HG02588 (cell line): Measurements from ENCODE around the gene WSCD1.

Experiments used
- ATAC-seq: cut with Tn5 transposase; IDR thresholded peaks from one replicate; pipeline ENCODE4 v1.9.1; 2021; ENCODE audit warnings: mild to moderate bottlenecking, moderate library complexity; ENCODE audit not compliant: unreplicated experiment

Gene WSCD1

GRCh38 chr17:6147042-6147441 is 76.9 kb downstream of the WSCD1 start:
- no peak for ATAC-seq

GRCh38 chr17:6153375-6153774 is 83.2 kb downstream of the WSCD1 start:
- no peak for ATAC-seq

- no peak for ATAC-seq
Observed at GRCh38 chr17:6157716-6158115, 87.5 kb downstream of the WSCD1 start.

- ATAC-seq: no peak
Observed at GRCh38 chr17:6159541-6160231, 89.5 kb downstream of the WSCD1 start.

- ATAC-seq: no peak
Observed at GRCh38 chr17:6160232-6160555, 90.0 kb downstream of the WSCD1 start.

- no peak for ATAC-seq
Observed at GRCh38 chr17:6160911-6161855, 91.0 kb downstream of the WSCD1 start.

GRCh38 chr17:6162216-6162615 is 92.0 kb downstream of the WSCD1 start:
- no peak for ATAC-seq

- no peak for ATAC-seq
Observed at GRCh38 chr17:6162892-6163291, 92.7 kb downstream of the WSCD1 start.

GRCh38 chr17:6163612-6164333 is 93.6 kb downstream of the WSCD1 start:
- ATAC-seq: no peak

- ATAC-seq: no peak
Observed at GRCh38 chr17:6164996-6165395, 94.8 kb downstream of the WSCD1 start.

GRCh38 chr17:6165806-6166205 is 95.6 kb downstream of the WSCD1 start:
- ATAC-seq: no peak

GRCh38 chr17:6166492-6167179 is 96.5 kb downstream of the WSCD1 start:
- no peak for ATAC-seq

GRCh38 chr17:6168296-6168695 is 98.1 kb downstream of the WSCD1 start:
- no peak for ATAC-seq

- no peak for ATAC-seq
Observed at GRCh38 chr17:6170349-6170748, 100.2 kb downstream of the WSCD1 start.

- no peak for ATAC-seq
Observed at GRCh38 chr17:6172642-6173330, 102.6 kb downstream of the WSCD1 start.

- no peak for ATAC-seq
Observed at GRCh38 chr17:6173653-6174052, 103.5 kb downstream of the WSCD1 start.
